Umbilical cord (tissue), 2 donors: ENCODE data around the gene TCP11L2. TPM values are rescaled to one million over a fixed set of nuclear protein-coding genes. Genes with fewer than 3 reads are reported as not detected.
"Not testable (repeated sequence)": the region's sequence is repeated elsewhere in the genome, so short reads cannot be mapped to it uniquely, and the experiment has no call there.

Source experiments
- DNase-seq: peaks from one replicate; pipeline ENCODE4 v3.0.0-alpha.2; 2015; ENCODE audit warnings: low spot score
- total RNA-seq: library from RNA; depleted of rRNA; stranded (reverse); fragments of >200 nt; gene quantifications from one replicate; pipeline ENCODE4 v1.2.3, GENCODE V29; 2014; ENCODE audit warnings: low replicate concordance; ENCODE audit not compliant: insufficient read depth

Gene TCP11L2
- total RNA-seq, 1 donor from 2014 or later: 46.0 TPM

DNA sequence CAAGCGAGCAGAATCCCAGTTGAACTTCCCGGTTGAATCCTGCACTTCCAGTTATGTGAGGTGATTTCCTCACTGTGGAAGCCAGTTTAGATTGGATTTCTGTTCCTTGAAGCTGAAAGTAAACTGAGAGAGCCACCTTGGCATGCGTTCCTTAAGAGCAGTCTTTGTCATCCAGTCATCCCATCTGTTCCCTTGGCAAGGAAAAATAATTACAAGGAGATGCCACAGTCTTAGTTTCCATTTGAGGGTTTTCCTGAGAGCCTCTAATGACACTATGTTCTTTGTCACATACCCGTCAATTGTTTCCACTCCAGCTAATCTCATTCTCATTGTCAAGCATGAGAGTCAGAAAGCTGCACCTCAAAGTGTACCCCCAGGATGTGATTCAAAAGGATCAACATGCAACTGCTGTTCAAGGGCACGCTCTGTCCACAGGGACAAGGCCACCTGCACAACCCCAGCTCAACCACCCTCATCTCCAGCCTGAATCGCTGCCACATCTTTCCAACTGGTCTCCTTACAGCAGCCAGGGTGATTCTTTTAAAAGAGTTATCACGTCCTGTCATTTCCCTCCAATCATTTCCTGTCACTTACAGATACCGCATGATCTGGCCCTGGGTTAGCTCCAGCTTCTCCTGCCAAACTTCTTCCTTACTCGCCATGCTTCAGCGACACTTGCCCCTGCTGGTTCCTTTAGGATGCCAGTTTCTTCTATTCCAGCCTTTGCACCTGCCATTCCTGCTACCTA lies 18.0 kb upstream of the TCP11L2 start:
- no peak for DNase-seq

DNA sequence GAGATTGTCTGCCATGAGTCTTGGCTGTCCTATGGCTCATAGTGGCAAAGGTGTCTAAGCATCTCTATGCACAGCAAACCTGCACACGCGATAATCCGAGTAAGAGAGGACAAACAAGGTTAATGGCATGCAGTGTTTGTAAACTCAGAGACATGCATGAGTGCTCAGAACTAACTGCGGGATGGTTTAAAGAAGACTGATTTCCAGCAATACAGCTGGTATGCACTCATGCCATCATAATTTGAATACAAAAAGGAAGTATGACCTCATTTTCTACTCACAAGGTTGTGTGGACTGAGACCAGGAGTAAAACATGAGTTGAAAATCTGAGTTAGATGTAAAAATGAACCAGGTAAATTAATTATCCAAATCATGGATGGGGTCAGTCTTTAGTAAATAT lies 16.6 kb upstream of the TCP11L2 start:
- DNase-seq: no peak

DNA sequence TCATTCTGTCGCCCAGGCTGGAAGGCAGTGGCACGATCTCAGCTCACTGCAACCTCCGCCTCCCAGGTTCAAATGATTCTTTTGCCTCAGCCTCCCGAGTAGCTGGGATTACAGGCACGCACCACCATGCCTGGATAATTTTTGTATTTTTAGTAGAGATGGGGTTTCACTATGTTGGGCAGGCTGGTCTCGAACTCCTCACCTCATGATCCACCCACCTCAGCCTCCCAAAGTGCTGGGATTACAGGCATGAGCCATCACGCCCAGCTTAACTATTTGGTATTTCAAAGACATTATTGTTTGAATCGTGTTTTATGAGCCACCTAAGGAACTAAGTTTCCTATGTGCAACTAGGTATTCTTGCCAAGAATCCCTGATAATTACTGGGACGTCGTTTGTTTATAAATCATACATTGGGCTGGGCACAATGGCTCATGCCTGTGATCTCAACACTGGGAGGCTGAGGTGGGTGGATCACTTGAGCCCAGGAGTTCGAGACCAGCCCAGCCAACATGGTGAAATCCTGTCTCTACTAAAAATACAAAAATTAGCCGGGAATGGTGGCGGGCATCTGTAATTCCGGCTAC lies 15.9 kb upstream of the TCP11L2 start:
- DNase-seq: not testable (repeated sequence)

- no peak for DNase-seq
Observed at GRCh38 chr12:106287364-106287763, 15.2 kb upstream of the TCP11L2 start.

GRCh38 chr12:106288101-106288493 lies 14.4 kb upstream of the TCP11L2 start:
- no peak for DNase-seq

- DNase-seq: peak; percentile 25
Observed at GRCh38 chr12:106288494-106289195, 13.9 kb upstream of the TCP11L2 start.

- no peak for DNase-seq
Observed at GRCh38 chr12:106289196-106289681, 13.3 kb upstream of the TCP11L2 start.

DNA sequence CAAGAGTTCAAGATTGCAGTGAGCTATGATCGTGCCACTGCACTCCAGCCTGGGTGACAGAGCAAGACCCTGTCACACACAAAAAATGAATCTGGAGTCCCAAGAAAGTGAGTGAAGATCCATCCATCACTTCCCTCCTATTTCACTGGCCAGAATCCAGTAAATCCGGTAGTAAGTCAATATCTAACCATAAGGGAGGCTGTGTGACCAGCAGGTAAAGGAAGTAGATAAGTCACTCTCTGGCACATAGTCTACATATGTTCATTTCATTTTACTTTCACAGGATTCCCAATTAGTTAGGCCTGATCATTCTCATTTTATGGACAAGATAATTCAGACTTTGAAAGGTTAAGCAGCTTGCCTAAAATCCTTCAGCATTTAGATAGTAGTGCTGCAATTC lies 11.9 kb upstream of the TCP11L2 start:
- DNase-seq: no peak

GRCh38 chr12:106291342-106291741 lies 11.2 kb upstream of the TCP11L2 start:
- no peak for DNase-seq

DNA sequence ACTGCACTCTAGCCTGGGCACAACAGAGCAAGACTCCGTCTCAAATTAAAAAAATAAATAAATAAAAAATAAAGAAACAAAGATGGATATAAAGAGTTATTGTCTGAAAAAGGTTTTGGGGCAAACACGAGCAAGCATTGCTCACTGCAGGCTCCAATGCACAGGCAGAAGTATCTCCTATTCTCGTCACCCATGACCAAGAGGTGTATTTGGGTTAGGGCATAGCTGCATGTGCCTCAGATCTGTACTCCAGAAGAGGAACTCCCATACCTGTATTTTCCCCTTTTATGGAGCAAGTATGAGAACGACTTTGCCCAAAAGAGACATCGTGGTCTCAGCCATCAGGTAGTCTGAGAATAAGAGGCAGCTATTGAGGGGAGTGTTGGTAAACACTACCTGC lies 10.2 kb upstream of the TCP11L2 start:
- no peak for DNase-seq

DNA sequence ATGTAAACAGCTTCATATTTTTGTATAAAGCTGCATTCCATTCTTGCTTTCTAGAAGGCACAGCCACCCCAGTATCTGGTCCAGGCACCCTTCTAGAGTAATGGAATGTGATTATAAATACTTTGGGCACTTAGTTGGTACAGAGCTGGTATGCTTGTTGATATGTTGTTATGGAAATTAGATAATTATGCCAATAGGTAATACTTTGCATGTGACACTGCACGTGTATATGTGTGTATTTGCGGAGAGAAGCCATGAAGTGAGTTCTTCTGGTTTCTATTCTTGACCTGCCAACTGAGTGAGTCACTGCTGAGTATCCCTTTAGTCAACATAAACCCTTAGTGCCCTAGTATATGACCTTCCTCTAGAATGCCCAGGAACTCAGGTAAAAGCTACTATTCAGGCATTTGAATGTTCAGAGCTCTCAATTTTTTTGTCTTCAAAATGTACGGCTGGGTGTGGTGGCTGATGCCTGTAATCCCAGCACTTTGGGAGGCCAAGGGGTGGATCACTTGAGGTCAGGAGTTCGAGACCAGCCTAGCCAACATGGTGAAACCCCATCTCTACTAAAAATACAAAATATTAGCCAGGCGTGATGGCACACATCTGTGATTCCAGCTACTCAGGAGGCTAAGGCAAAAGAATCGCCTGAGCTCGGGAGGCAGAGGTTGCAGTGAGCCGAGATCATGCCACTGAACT lies 6.2 kb upstream of the TCP11L2 start:
- DNase-seq: no peak

GRCh38 chr12:106297075-106297474 lies 5.5 kb upstream of the TCP11L2 start:
- DNase-seq: no peak

DNA sequence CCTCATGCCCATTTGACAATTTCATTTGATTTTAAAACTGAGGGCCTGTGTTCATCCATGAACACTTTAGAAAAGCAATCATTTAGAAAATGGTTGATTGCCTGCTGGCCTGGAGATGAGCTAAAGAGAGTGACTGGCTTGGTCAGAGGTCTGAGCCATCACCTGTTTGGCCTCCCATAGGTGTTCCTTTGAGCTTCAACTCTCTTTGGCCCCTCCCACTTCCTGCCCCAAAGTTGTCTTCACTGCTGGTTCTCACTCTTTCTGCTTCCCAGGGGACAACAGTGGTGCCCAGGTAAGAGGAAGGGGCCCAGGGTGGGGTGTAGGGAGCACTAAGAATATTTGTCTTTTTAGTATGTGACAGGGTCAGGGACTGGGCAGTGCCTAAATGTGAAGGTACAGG lies 4.9 kb upstream of the TCP11L2 start:
- no peak for DNase-seq

- DNase-seq: peak; percentile 67
Observed at GRCh38 chr12:106299202-106299774, 3.2 kb upstream of the TCP11L2 start.

GRCh38 chr12:106300761-106301160 lies 1.8 kb upstream of the TCP11L2 start:
- DNase-seq: no peak

GRCh38 chr12:106301241-106301610 lies 1.3 kb upstream of the TCP11L2 start:
- DNase-seq: no peak

DNA sequence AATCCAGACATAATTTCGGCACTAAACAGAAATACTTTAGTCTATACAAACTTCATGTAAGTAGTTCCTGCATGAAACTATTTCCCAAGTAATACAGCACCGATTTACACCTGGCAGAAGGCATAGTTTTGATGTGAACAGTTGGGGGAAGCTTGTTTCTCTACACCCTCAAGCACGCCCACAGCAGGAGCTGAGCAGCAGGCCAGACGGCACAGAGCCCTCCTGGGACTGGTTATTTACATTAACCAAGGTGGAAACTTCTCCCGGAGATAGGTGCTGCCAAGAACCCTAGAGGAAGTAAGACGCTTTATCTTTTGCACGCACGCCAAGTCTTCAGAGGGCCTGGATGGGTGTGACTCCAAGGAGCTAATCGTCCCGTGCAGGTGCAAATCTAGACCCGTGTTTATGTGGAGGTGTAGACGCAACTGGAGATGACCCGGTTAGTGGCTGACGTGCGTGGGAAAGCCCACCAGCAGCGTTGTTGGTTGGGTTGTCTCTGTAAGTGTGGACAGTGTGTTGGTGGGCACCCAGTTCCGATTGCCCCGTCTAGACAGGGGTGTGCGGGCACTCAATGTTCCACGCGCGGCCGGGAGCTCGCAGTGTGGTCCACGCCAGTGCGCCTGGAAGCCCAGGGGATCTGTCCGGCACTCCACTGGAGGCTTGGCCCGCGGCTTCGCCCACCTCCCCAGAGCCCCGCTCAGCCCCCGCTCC lies 767 bp upstream of the TCP11L2 start:
- peak; percentile 62 for DNase-seq

DNA sequence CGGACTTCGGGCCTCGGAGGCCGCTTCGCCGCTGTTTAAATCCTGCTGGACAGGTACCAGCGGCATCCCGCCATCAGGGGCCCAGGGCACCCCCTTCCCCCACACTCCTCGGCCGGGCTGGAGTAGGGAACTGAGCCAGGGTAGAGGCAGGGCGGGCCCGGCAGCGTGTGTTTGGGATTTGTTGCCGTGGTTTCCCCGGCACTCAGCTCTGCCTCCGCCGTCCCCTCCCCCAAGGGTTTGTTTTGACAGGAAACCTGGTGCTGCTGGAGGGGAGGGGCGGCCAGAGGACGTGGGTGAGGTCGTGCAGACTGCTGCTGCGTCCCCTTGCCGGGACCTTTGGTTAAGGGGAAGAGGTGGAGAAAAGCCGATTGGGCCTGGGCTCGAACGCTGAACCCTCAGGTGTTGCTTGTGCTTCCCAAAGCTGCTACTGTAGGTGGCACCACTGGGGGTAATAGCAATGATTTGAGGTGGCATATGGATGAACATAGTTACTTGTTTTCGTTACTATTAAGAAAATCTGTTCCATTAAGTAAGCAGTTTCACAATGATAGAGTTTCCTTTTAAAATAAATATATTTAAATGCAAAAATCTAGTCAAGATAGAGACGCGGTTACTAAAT lies 778 bp downstream of the TCP11L2 start:
- DNase-seq: peak; percentile 94

- peak; percentile 61 for DNase-seq
Observed at GRCh38 chr12:106304001-106304421, 1.5 kb downstream of the TCP11L2 start.

- no peak for DNase-seq
Observed at GRCh38 chr12:106304797-106305196, 2.3 kb downstream of the TCP11L2 start.

DNA sequence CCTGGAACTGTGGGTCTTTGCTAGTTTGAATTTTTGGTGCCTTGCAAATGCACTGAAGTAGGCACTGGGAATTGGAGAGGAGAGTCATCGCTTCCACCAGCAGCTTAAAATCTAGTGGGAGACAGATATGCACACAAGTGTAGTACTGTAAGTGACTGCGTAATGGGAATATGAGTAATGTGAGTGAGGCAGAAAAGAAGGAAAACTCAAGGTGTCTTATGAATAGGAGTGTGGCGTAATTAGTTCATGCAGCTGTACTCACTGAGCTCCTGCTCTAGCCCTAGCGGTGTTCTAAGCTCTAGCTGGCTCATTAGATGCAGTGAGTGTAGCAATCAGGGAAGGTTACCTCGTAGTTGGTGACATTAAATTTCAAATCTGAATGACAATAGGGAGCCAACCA lies 2.8 kb downstream of the TCP11L2 start:
- no peak for DNase-seq
